ENCODE results near the gene RIPK1. TPM values are rescaled to one million over a fixed set of nuclear protein-coding genes. Genes with fewer than 3 reads are reported as not detected.

The RIPK1 gene
- total RNA-seq, 1 experiment from 2014 or later: 16.8 TPM

- Mint-ChIP-seq H3K4me3 (ENCODE audit: unreplicated experiment) (no peak overlapping the region), H3K4me1 (ENCODE audit: insufficient read depth, unreplicated experiment) (peaks cover 13% of the 10 kb centered on the region)
- BruUV-seq (replicated peaks): no TSS peak
Measured at GRCh38 chr6:3140201-3140600, 71.9 kb downstream of the RIPK1 start.

GRCh38 chr6:3142536-3142935, 74.2 kb downstream of the RIPK1 start:
- no peak for DNase-seq (ENCODE audit: unreplicated experiment)

More at GRCh38 chr6:3140201-3140600, 71.9 kb downstream of the RIPK1 start:
- DNase-seq (ENCODE audit: unreplicated experiment): no peak
- no peaks in the 10 kb centered on the region for H3K27me3 Mint-ChIP-seq (ENCODE audit: insufficient read depth, unreplicated experiment)
- ChIA-PET POLR2A (interaction anchor here (1.2 kb wide), 1 partner anchor 76 kb away, joined by 3 read pairs; no protein-coding TSS in a partner anchor), CTCF (interaction anchor here (0.7 to 2.2 kb wide), 5 partner anchors 11 to 112 kb away, joined by 3 to 10 read pairs (median 6); partner anchors contain the start of gene TUBB2A)
- intact Hi-C loops (cut with micrococcal nuclease): no loop called here
- no peak overlapping the region for H3K27ac Mint-ChIP-seq (ENCODE audit: low read depth, unreplicated experiment)
- no peaks in the 10 kb centered on the region for H3K9me3 Mint-ChIP-seq (ENCODE audit: unreplicated experiment)
- H3K36me3 Mint-ChIP-seq (ENCODE audit: insufficient read depth, unreplicated experiment): peaks cover 33% of the 10 kb centered on the region
- no peak for TF ChIP-seq CTCF (IDR thresholded peaks at IDR 0.05; ENCODE audit: unreplicated experiment)

GRCh38 chr6:3143158-3143557, 74.9 kb downstream of the RIPK1 start:
- peaks cover 13% of the 10 kb centered on the region for H3K4me1 Mint-ChIP-seq (ENCODE audit: insufficient read depth, unreplicated experiment)
- intact Hi-C loops (cut with micrococcal nuclease): no loop called here
- H3K27me3 Mint-ChIP-seq (ENCODE audit: insufficient read depth, unreplicated experiment): no peaks in the 10 kb centered on the region
- ChIA-PET POLR2A (interaction anchor here (1.5 kb wide), 1 partner anchor 14 kb away, joined by 3 read pairs; the partner anchor contains the start of gene TUBB2A), CTCF (interaction anchor here (0.6 kb wide), 1 partner anchor 11 kb away, joined by 3 read pairs; no protein-coding TSS in a partner anchor)
- no TSS peak for BruUV-seq (replicated peaks)
- TF ChIP-seq CTCF (IDR thresholded peaks at IDR 0.05; ENCODE audit: unreplicated experiment): no peak
- H3K4me3 Mint-ChIP-seq (ENCODE audit: unreplicated experiment): no peak overlapping the region
- H3K36me3 Mint-ChIP-seq (ENCODE audit: insufficient read depth, unreplicated experiment): peaks cover 21% of the 10 kb centered on the region
- DNase-seq (ENCODE audit: unreplicated experiment): no peak
- H3K27ac Mint-ChIP-seq (ENCODE audit: low read depth, unreplicated experiment): no peak overlapping the region
- no peaks in the 10 kb centered on the region for H3K9me3 Mint-ChIP-seq (ENCODE audit: unreplicated experiment)

More at GRCh38 chr6:3142536-3142935, 74.2 kb downstream of the RIPK1 start:
- Mint-ChIP-seq H3K4me1 (ENCODE audit: insufficient read depth, unreplicated experiment) (peaks cover 13% of the 10 kb centered on the region), H3K27me3 (ENCODE audit: insufficient read depth, unreplicated experiment) (no peaks in the 10 kb centered on the region), H3K9me3 (ENCODE audit: unreplicated experiment) (no peaks in the 10 kb centered on the region), H3K36me3 (ENCODE audit: insufficient read depth, unreplicated experiment) (peaks cover 24% of the 10 kb centered on the region), H3K27ac (ENCODE audit: low read depth, unreplicated experiment) (no peak overlapping the region), H3K4me3 (ENCODE audit: unreplicated experiment) (no peak overlapping the region)
- BruUV-seq (replicated peaks): no TSS peak
- TF ChIP-seq CTCF (IDR thresholded peaks at IDR 0.05; ENCODE audit: unreplicated experiment): no peak
- POLR2A ChIA-PET: interaction anchor here (0.6 to 1.5 kb wide), 2 partner anchors 15 to 35 kb away, joined by 3 to 4 read pairs; partner anchors contain the start of gene TUBB2A
- intact Hi-C loops (cut with micrococcal nuclease): no loop called here
- CTCF ChIA-PET: interaction anchor here (0.6 to 1.2 kb wide), 3 partner anchors 10 to 66 kb away, joined by 3 to 4 read pairs (median 3); partner anchors contain the start of gene TUBB2A

GRCh38 chr6:3144571-3144970, 76.3 kb downstream of the RIPK1 start:
- Mint-ChIP-seq H3K27ac (ENCODE audit: low read depth, unreplicated experiment) (no peak overlapping the region), H3K4me1 (ENCODE audit: insufficient read depth, unreplicated experiment) (peaks cover under 1% of the 10 kb centered on the region), H3K4me3 (ENCODE audit: unreplicated experiment) (no peak overlapping the region), H3K9me3 (ENCODE audit: unreplicated experiment) (no peaks in the 10 kb centered on the region), H3K27me3 (ENCODE audit: insufficient read depth, unreplicated experiment) (no peaks in the 10 kb centered on the region), H3K36me3 (ENCODE audit: insufficient read depth, unreplicated experiment) (peaks cover 21% of the 10 kb centered on the region)
- intact Hi-C loops (cut with micrococcal nuclease): no loop called here
- no TSS peak for BruUV-seq (replicated peaks)
- CTCF ChIA-PET: interaction anchor here (0.6 kb wide), 2 partner anchors 58 to 104 kb away, joined by 4 read pairs; no protein-coding TSS in a partner anchor
- POLR2A ChIA-PET: no interaction called here
- TF ChIP-seq CTCF (IDR thresholded peaks at IDR 0.05; ENCODE audit: unreplicated experiment): no peak
- DNase-seq (ENCODE audit: unreplicated experiment): no peak
